Measurements from ENCODE around the gene PDZK1.
A peak's percentile ranks its signal among the peaks of the same experiment; 100 is the strongest.
"Not testable (repeated sequence)": the region's sequence is repeated elsewhere in the genome, so short reads cannot be mapped to it uniquely, and the experiment has no call there.

The PDZK1 gene

GRCh38 chr1:145710291-145711027, 3.3 kb upstream of the PDZK1 start:
- no peak for DNase-seq

GRCh38 chr1:145708063-145708462, 895 bp upstream of the PDZK1 start:
- DNase-seq = no peak

- no peak for DNase-seq
Observed at GRCh38 chr1:145706086-145706664, 993 bp downstream of the PDZK1 start.

GRCh38 chr1:145705622-145706021, 1.5 kb downstream of the PDZK1 start:
- DNase-seq = no peak

- no peak for DNase-seq
Observed at GRCh38 chr1:145702826-145703225, 4.3 kb downstream of the PDZK1 start.

GRCh38 chr1:145702052-145702451, 5.1 kb downstream of the PDZK1 start:
- DNase-seq = no peak

- no peak for DNase-seq
Observed at GRCh38 chr1:145701306-145701862, 5.8 kb downstream of the PDZK1 start.

GRCh38 chr1:145696630-145696960, 10.6 kb downstream of the PDZK1 start:
- DNase-seq = no peak

GRCh38 chr1:145695821-145696629, 11.1 kb downstream of the PDZK1 start:
- DNase-seq = peak; percentile 36

GRCh38 chr1:145692785-145693443, 14.3 kb downstream of the PDZK1 start:
- DNase-seq = no peak

- DNase-seq = no peak
Observed at GRCh38 chr1:145690587-145691558, 16.3 kb downstream of the PDZK1 start.

- no peak for DNase-seq
Observed at GRCh38 chr1:145689922-145690321, 17.2 kb downstream of the PDZK1 start.

- no peak for DNase-seq
Observed at GRCh38 chr1:145688924-145689323, 18.2 kb downstream of the PDZK1 start.

- DNase-seq = no peak
Observed at GRCh38 chr1:145688328-145688727, 18.8 kb downstream of the PDZK1 start.

GRCh38 chr1:145686078-145686477, 21.1 kb downstream of the PDZK1 start:
- not testable (repeated sequence) for DNase-seq

GRCh38 chr1:145684858-145685257, 22.3 kb downstream of the PDZK1 start:
- not testable (repeated sequence) for DNase-seq

- DNase-seq = not testable (repeated sequence)
Observed at GRCh38 chr1:145673217-145673616, 34.0 kb downstream of the PDZK1 start.

GRCh38 chr1:145670995-145671745, 36.0 kb downstream of the PDZK1 start:
- DNase-seq = not testable (repeated sequence)

GRCh38 chr1:145665015-145665414, 42.2 kb downstream of the PDZK1 start:
- not testable (repeated sequence) for DNase-seq

GRCh38 chr1:145662502-145662901, 44.7 kb downstream of the PDZK1 start:
- DNase-seq = not testable (repeated sequence)
